ENCODE measurements around the gene BMP7.

The BMP7 gene

DNA sequence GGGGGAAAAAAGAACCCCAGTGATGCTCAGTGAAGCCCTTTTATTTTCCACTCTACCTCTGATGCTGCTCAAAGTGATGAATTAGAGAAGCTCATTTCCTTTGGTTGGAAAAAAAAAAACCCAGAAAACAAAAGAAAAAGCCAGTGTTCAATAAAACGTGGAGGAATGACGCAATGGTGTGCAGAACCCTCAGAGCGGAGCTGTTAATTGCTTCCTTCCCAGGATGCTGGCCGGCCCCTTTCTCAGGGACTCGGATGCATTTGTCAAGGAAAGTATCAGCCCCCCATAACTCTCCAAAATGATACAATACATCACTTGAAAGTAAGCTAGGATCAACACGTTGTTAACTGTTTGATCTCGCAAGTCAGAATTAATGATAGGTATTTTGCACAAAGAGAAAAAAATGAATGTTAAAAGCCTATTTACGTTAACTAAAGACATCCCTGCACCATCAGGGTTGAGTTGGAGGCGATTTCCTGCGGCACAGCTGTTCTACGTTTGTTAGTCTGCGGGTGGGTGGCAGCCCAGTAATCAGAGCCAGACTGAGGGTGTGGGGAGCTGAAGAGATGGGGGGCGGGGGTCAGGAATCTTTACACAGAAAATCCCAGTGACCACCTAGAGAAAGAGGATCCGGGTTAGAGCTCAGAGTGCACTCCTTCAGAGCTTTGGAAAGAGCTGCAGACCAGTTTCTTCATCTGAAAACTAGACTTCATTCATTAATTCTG lies 132.4 kb downstream of the BMP7 start:
- TF ChIP-seq, protein P1, sequence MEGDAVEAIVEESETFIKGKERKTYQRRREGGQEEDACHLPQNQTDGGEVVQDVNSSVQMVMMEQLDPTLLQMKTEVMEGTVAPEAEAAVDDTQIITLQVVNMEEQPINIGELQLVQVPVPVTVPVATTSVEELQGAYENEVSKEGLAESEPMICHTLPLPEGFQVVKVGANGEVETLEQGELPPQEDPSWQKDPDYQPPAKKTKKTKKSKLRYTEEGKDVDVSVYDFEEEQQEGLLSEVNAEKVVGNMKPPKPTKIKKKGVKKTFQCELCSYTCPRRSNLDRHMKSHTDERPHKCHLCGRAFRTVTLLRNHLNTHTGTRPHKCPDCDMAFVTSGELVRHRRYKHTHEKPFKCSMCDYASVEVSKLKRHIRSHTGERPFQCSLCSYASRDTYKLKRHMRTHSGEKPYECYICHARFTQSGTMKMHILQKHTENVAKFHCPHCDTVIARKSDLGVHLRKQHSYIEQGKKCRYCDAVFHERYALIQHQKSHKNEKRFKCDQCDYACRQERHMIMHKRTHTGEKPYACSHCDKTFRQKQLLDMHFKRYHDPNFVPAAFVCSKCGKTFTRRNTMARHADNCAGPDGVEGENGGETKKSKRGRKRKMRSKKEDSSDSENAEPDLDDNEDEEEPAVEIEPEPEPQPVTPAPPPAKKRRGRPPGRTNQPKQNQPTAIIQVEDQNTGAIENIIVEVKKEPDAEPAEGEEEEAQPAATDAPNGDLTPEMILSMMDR (IDR thresholded peaks at IDR 0.05; ENCODE audit: low read depth, low read length, missing control alignments): no peak
- H3K4me3 ChIP-seq (ENCODE audit: low read depth, low read length): no peak overlapping the region
- DNase-seq (ENCODE audit: low read depth): no peak

DNA sequence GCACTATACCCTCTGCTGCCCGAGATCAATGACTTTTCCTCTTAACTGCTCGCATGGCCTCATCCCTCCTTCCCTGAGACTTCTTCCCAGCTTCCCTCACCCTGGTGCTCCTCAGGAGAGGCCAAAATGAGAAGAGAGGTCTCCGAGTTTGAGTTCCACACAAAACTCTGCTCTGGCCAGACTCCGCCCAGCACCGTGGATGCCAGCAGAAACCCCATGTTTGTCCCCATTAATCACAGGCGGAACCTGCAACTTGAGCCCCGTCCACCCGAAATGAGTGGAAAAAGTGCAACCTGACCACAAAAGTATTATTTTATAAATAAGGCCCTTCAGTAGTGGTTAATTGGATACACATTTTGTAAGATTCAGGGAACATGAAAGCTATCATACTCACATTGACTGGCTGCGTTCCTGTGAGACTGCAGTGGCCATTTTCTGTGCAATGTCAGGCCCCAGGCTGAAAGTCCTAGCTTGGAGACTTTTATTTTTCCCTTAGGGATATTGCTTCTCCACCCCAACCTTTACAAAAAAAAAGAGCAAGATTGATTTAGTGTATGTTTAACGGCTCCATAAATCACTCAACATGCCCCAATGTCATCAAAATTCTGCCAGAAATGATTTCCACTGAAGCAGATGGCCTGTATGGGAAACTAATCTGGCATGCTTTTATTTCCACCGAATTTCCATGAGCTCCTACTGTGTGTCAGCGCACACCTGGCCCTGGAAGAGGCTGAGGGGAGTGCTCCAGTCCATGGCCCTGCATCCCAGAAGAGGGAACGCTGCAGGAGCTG lies 134.6 kb downstream of the BMP7 start:
- TF ChIP-seq, protein P1 (IDR thresholded peaks at IDR 0.05; ENCODE audit: low read depth, low read length, missing control alignments): no peak
- DNase-seq (ENCODE audit: low read depth): no peak
- no peak overlapping the region for H3K4me3 ChIP-seq (ENCODE audit: low read depth, low read length)

DNA sequence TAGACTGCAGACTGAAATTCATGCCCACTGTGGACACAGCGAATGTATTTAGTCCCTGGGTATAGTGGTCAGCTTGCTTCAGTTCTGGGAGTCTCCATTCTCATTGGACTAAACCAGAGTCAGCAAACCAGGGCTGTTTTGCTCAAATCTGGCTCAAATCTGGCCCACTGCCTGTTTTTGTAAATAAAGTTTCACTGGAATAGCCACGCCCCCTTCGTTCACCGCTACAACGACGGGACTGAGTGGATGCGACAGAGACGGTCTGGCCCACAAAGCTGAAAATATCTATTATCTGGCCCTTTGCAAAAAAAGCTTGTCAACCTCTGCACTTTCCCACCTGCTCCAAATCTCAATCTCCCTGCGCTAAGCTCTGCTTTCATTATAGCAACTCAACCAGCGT lies 135.4 kb downstream of the BMP7 start:
- TF ChIP-seq, protein P1 (IDR thresholded peaks at IDR 0.05; ENCODE audit: low read depth, low read length, missing control alignments): no peak
- no peak for DNase-seq (ENCODE audit: low read depth)
- no peak overlapping the region for H3K4me3 ChIP-seq (ENCODE audit: low read depth, low read length)

DNA sequence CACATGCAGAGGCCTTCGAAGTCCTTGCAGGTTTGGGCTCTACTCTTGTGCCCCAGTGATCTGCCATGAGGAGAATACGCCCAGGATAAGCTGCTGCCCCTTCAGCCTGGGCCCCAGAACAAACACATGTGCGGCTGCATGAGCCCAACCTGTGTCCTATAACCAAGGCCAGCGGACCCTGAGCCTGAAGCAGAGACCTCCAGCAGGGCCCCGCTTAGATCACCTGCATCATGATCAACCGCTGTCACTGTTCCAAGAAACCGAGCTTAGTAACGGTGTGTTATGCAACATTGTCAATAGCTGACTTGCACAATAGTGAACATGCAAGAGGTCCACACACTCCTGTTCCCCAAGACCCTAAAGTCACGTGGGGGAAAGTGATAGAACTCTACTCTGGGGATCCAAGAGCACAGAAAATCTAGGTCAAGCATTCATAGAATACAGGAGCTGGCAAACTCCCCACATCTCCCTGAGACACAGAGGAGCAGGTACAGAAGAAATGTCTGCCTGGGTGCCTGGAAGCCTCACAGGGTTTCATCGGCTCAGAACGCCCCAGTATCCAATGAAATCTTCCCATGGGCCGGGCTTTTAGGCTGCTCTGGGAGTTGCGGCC lies 136.2 kb downstream of the BMP7 start:
- no peak for DNase-seq (ENCODE audit: low read depth)
- H3K4me3 ChIP-seq (ENCODE audit: low read depth, low read length): no peak overlapping the region
- TF ChIP-seq, protein P1 (IDR thresholded peaks at IDR 0.05; ENCODE audit: low read depth, low read length, missing control alignments): no peak

DNA sequence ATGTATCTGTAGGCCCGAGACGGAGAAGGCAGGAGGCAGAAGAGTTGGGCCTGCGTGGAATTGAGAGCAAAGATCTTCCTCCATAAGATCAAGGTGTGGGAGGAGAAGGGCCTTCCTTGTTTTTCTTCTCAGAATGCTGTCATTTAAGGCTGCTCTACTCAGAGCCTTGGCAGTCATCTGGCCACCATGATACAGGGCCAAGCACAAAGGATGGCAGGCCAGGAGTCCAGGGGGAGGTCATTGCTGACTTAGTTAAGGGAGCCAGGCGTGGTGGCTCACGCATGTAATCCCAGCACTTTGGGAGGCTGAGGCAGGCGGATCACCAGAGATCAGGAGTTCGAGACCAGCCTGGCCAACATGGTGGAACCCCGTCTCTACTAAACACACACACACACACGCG lies 137.1 kb downstream of the BMP7 start:
- DNase-seq (ENCODE audit: low read depth): no peak
- no peak overlapping the region for H3K4me3 ChIP-seq (ENCODE audit: low read depth, low read length)
- TF ChIP-seq, protein P1 (IDR thresholded peaks at IDR 0.05; ENCODE audit: low read depth, low read length, missing control alignments): no peak

DNA sequence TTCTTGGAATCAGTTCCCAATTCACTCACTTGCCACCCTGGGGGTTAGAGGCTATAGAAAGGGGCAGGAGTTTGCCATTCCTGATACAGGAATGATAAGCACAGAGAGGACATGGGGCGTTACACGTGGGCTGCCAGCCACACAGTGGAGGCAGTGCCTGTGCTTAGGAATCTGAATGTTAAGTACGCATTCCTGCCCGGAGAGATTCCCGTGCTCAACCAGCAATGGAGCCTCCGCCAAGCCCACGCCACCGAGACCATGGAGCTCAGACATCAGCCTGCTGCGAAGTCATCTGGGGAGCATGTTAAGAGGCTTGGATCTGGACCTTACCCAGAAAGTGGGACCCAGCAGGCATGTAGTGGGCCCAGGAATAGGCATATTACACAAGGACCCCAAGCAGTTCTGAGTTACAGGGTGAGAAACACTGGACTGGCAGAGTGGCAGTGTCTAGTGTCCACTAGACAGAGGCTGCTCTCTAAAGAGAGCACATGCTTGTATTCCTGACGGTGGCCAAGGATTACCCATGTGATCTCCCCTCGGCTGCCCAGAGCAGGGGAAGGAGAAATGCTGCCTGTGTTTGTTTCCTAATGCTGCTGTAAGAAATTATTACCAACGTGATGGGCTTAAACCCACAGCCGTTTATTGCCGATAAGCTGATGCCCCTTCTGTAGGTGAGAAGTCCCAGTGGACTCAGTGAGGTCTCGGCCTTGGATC lies 138.2 kb downstream of the BMP7 start:
- TF ChIP-seq, protein P1 (IDR thresholded peaks at IDR 0.05; ENCODE audit: low read depth, low read length, missing control alignments): no peak

More for the DNA sequence above, 138.2 kb downstream of the BMP7 start:
- no peak for DNase-seq (ENCODE audit: low read depth)
- H3K4me3 ChIP-seq (ENCODE audit: low read depth, low read length): no peak overlapping the region
